Calu3 (cell line): ENCODE results near the gene KIAA1958. TPM values are rescaled to one million over a fixed set of nuclear protein-coding genes. Genes with fewer than 3 reads are reported as not detected.

Source experiments
- BruUV-seq: library from RNA; stranded (reverse); fragments of 400-500 nt; replicated peaks from 2 replicates; lab custom pipeline; 2021; lab: Mats Ljungman, UMichigan
- CTCF ChIA-PET: fragments of 300-600 bp; sonication (Branson Sonifier 250); formaldehyde crosslinking; loops from one replicate; lab custom pipeline; 2022; ENCODE audit warnings: antibody characterized with exemption; lab: Charles Lee
- DNase-seq: peaks from one replicate; pipeline ENCODE4 v3.0.0; 2022
- H3K27ac Mint-ChIP-seq: one replicate; pipeline ENCODE4 v1.8.0; 2022; ENCODE audit warnings: mixed read lengths; ENCODE audit not compliant: unreplicated experiment
- H3K27me3 Mint-ChIP-seq: one replicate; pipeline ENCODE4 v1.8.0; 2022; ENCODE audit warnings: mixed read lengths; ENCODE audit not compliant: unreplicated experiment
- H3K36me3 Mint-ChIP-seq: one replicate; pipeline ENCODE4 v1.8.0; 2022; ENCODE audit warnings: mild to moderate bottlenecking, moderate library complexity, mixed read lengths; ENCODE audit not compliant: insufficient read depth, unreplicated experiment
- H3K4me1 Mint-ChIP-seq: one replicate; pipeline ENCODE4 v1.8.0; 2022; ENCODE audit warnings: mild to moderate bottlenecking, low read depth, mixed read lengths; ENCODE audit not compliant: unreplicated experiment
- H3K4me3 Mint-ChIP-seq: one replicate; pipeline ENCODE4 v1.8.0; 2022; ENCODE audit warnings: mild to moderate bottlenecking, low read depth, moderate library complexity, mixed read lengths; ENCODE audit not compliant: unreplicated experiment
- H3K9me3 Mint-ChIP-seq: one replicate; pipeline ENCODE4 v1.8.0; 2022; ENCODE audit warnings: low read depth, mixed read lengths; ENCODE audit not compliant: unreplicated experiment
- CTCF ChIP-seq: fragments of 200-600 bp; IDR thresholded peaks from one replicate; pipeline ENCODE4 v1.8.0; 2022; ENCODE audit warnings: antibody characterized with exemption; ENCODE audit not compliant: unreplicated experiment
- intact Hi-C: fragments of 100-400 bp; cut with micrococcal nuclease; formaldehyde crosslinking; loops from one replicate; pipeline ENCODE4 v1.10.0; 2022; ENCODE audit not compliant: unreplicated experiment
- total RNA-seq: library from RNA; stranded (reverse); gene quantifications from 2 replicates; pipeline ENCODE4 v1.2.3, GENCODE V29; 2022

Gene KIAA1958
- total RNA-seq, 1 experiment from 2014 or later = 13.0 TPM

- no peak for DNase-seq
- BruUV-seq = no TSS peak
- no peaks in the 10 kb centered on the region for H3K9me3 Mint-ChIP-seq
- H3K27me3 Mint-ChIP-seq = no peaks in the 10 kb centered on the region
- H3K4me1 Mint-ChIP-seq = peaks cover 5% of the 10 kb centered on the region
- no peak for TF ChIP-seq CTCF
- intact Hi-C loops = no loop called here
- no peak overlapping the region for H3K4me3 Mint-ChIP-seq
- no peak overlapping the region for H3K27ac Mint-ChIP-seq
- H3K36me3 Mint-ChIP-seq = peaks cover 3% of the 10 kb centered on the region
- CTCF ChIA-PET = no interaction called here
These were observed 57.9 kb downstream of the KIAA1958 start for GRCh38 chr9:112544477-112544876.

DNA sequence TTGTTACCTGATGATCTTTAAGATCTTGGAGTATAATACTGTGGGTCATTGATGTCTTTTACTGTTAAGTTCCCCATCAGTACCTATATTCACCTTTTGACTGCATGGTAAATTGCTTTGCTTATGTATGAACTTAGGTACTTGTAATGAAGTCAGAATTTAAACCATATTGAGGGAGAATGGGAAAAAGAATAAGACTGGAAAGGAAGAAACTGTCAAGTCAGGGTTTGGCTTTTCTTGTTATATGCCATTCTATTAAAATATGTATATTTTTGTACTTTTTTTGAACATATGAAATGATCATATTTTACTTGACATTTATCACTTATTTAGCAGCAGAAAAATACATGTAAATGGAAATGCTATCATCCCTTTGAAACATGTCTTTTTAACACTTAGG lies 58.6 kb downstream of the KIAA1958 start:
- DNase-seq = no peak
- intact Hi-C loops = no loop called here
- Mint-ChIP-seq H3K27ac (no peak overlapping the region), H3K36me3 (peaks cover 5% of the 10 kb centered on the region), H3K4me1 (peaks cover 12% of the 10 kb centered on the region), H3K27me3 (no peaks in the 10 kb centered on the region), H3K4me3 (no peak overlapping the region), H3K9me3 (no peaks in the 10 kb centered on the region)
- no TSS peak for BruUV-seq
- no peak for TF ChIP-seq CTCF
- CTCF ChIA-PET = no interaction called here

GRCh38 chr9:112546149-112547012 lies 59.8 kb downstream of the KIAA1958 start:
- Mint-ChIP-seq H3K9me3 (no peaks in the 10 kb centered on the region), H3K27me3 (no peaks in the 10 kb centered on the region), H3K4me3 (no peak overlapping the region), H3K27ac (no peak overlapping the region), H3K4me1 (peaks cover 14% of the 10 kb centered on the region), H3K36me3 (peaks cover 5% of the 10 kb centered on the region)
- TF ChIP-seq CTCF = no peak
- CTCF ChIA-PET = no interaction called here
- no TSS peak for BruUV-seq
- intact Hi-C loops = no loop called here
- DNase-seq = no peak

- no peaks in the 10 kb centered on the region for H3K27me3 Mint-ChIP-seq
- CTCF ChIA-PET = no interaction called here
- no peak overlapping the region for H3K27ac Mint-ChIP-seq
- H3K36me3 Mint-ChIP-seq = peaks cover 5% of the 10 kb centered on the region
- intact Hi-C loops = no loop called here
- no peak for DNase-seq
- peaks cover 14% of the 10 kb centered on the region for H3K4me1 Mint-ChIP-seq
- no peaks in the 10 kb centered on the region for H3K9me3 Mint-ChIP-seq
- no peak for TF ChIP-seq CTCF
- H3K4me3 Mint-ChIP-seq = no peak overlapping the region
- no TSS peak for BruUV-seq
These were observed 61.4 kb downstream of the KIAA1958 start for GRCh38 chr9:112548051-112548440.
